ENCODE measurements around the gene SRGAP3.

Gene SRGAP3

DNA sequence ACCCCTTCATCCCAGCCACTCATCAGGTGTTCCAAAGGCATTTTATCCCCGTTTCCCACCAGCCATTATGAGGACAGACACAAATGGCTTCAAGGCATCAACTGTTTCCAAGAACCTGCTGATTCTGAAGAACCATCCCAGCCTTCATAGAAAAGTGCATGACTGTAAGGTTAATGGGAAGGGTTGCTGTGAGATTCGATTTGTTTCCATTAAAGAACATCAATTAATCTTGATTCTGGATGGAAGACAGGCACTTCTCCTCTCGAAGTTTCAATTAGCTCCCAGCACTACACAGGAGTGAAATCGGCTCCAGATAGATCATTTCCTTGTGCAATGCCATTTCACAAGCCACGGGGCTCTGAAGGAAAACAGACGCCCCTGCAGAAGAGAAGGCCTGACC, 25.8 kb downstream of the SRGAP3 start:
- no peak for DNase-seq

DNA sequence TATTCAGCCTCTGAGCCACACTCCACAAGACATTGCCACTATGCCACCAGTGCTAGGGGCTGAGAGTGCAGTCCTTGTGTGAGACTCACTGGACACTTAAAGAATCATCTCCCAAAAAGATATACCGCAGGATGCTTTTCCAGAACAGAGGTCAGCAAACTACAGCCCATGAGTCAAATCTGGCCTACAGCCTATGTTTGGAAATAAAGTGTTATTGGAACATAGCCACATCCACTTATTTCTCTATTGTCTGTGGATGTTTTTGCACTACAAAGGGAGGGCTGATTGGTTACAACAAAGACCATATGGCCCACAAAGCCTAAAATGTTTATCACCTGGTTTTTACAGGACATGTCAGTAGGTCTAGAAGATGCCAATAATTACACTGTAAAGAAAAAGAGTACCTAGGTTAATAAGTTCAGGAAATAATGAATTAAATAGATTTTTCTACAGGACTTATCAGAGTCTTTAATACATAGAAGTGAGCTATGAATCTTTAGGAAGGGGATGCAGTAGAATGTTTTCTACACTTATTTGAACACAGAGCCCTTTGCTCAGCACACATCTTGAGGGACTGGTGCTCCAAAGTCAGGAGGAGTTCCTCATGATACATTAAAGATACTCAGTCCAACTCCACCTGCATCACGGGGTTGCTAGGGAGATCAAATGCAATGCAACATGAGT, 26.3 kb downstream of the SRGAP3 start:
- no peak for DNase-seq

DNA sequence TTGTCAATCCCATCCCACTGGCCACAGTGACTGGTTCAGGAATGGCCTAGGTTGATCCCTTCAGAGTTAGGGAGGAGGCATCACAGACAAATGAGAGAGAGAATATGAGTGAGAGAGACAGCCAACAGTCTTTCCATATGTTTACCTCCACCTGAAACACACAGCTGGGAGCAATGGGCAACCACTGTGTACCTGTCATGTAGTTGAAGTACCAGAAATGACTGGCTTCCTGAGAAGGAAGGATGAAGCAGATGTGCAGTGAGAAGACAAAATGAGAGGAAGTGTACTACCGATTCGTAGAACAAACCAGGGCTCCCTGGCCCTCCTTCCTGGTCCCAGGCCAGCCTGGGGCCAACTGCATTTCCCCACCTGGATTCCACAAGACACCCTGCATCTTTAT, 27.4 kb downstream of the SRGAP3 start:
- no peak for DNase-seq

DNA sequence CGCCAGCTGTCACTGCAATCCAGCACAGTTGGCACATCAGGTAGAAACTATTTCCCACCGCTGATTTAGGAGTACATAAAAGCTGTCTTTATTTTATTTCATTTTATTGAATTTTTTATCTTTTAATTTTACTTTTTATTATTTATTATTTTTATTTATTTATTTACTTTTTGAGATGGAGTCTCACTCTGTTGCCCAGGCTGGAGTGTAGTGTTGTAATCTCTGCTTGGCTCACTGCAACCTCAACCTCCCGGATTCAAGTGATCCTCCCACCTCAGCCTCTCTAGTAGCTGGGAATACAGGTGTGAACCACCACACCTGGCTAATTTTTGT, 31.0 kb downstream of the SRGAP3 start:
- DNase-seq = no peak

DNA sequence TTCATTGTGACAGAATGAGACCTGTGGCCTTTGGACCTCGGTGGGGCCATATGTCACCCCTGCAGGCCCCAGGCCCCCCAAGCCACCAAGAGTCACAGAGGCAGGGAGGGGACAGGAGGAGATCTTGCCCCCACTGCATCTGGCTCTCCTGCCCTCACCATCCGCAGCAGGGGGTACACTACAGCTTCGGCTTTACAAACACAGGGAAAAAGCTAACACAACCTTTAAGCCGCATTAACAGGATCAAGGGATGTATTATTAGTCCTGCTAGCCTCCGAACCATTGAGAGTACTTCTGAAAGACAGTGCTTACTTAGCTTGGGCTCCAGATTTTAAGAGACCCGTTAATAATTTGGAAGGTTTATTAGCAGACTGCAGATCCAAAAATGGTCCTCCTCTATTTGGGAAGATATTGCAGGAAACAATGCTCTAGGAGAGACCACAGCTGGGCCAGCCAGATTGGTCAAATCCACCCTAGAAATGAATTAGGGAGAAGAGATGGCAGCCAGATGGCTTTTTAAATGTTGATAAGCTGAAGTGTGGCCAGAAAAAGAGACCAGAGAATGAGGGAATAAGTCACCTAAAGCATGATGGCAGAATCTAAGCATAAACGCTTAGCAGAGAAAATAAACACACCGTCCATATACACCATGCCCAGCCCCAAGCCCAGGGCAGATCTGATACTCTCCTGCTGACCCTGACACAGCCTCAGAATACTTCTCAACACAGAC, 31.5 kb downstream of the SRGAP3 start:
- no peak for DNase-seq

DNA sequence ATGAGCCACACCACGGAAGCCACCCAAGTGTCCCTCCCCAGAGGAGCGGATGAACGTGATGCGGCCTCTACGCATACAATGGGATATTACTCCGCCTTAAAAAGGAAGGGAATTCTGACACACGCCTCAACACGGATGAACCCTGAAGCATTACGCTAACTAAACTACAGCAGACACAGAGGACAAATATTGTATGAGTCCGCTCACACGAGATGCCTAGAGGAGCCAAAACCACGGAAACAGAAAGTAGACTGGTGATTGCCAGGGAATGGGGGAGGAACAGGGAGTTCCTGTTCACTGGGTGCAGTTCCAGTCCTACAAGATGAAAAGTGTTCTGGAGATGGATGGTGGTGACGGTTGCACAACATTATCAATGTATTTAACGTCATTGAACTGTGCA, 32.7 kb downstream of the SRGAP3 start:
- no peak for DNase-seq

DNA sequence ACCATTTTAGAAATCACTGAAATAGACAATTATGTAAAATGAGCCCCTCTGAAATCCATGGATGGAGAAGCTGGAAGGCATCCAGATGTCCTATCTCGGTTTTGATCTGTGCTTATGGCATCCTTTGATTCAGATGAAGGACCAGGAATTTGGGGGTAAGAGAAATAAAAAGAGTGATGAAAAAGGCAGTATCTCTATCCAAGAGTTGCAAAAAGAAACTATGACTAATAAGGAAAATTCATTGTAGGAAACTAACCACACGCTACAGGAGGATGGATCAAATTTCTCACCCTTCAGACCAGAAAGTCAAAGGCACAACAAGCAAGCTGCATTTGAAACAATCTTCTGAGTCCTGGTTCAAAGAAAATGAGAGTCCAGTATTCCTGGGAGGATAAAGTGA, 34.8 kb downstream of the SRGAP3 start:
- no peak for DNase-seq

DNA sequence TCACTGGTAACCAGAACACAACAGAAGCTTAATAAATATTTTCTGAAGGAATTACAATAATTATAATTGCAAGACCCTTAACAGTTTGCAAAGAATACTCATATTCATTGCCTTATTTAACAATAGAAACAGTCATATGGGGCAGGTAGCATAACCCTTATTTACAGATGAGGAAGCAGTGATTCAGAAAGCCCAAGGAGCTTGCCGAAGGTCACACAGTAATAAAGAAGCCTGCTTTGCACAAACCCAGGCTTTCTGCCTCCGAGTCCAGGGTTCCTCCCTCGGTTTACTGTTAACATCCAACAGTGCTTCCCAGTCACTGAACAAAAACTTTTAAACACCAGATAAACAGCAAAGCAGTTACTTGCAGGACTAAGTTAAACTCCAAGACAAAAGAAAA, 35.3 kb downstream of the SRGAP3 start:
- no peak for DNase-seq

DNA sequence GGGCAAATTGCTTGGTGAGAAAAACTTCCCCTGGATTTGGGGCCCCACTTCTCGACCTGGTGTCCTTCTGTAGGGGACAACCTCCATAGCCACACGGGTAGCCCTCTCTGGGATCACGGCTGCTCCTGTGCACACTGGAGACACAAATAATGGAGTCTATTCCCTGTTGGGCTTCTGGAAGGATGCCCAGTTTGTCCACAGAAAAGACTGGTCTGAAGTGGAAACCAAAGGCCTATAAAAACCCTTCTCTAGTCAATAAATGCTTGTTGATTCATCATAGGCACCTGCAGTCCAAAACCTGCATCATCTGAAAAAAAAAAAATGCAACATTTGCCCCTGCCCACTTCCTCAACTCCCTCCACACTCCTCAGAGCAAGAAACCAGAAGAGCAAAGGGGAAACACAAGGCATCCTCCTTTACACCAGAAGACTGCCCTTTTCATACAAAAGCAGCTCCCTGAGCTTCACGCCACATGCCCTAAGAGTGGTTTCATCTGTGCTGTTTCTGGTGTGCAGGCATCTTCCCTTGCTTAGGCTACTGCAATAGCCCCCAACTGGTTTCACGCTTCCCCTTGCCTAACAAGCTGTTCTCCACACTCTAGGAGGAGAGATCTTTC, 36.3 kb downstream of the SRGAP3 start:
- DNase-seq = no peak

DNA sequence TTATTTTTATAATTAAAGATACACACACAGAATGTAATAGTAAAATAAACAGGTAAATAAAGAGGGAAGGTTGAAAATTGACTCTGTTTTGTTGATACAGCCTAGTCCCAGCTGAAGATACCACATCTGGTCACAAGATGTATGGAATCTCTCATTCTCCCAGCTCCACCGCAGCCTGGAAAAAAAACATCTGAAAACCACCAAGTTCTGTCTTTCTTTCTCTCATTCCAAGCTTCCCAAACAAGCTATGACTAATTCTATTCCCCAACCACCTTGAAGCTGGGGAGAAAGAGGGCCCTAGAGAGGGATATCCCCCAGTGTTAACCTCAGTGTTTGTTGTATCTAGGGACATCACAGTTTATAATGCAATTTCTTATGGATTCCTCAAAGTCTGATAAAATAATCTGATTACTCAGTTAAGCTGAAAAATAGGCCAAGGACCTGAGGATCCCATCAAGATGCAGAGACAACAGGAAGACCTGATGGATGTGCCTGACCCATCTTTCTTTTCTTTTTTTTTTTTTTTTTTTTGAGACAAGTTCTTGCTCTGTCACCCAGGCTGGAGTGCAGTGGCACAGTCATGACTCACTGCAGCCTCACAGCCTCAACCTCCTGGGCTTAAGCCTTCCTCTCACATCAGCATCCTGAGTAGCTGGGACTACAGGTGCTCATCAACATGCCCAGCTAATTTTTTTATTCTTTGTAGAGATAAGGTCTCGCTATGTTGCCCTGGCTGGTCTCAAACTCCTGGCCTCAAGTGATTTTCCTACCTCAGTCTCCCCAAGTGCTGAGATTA, 38.1 kb downstream of the SRGAP3 start:
- no peak for DNase-seq

DNA sequence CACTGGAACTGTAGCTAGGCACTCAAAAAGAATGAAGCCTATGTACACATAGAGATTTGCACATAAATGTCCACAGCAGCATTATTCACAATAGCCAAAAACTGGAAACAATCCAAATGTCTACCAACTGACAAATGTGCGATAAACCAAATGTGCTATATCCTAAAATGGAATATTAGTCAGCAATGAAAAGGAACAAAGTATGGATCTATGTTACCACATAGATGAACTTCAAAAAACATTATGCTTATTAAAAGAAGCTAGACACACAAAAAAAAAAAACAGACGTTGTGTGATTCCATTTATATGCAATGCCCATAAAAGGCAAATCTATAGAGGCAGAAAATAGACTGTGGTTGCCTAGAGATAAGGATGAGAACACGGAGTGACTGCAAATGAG, 39.7 kb downstream of the SRGAP3 start:
- no peak for DNase-seq

DNA sequence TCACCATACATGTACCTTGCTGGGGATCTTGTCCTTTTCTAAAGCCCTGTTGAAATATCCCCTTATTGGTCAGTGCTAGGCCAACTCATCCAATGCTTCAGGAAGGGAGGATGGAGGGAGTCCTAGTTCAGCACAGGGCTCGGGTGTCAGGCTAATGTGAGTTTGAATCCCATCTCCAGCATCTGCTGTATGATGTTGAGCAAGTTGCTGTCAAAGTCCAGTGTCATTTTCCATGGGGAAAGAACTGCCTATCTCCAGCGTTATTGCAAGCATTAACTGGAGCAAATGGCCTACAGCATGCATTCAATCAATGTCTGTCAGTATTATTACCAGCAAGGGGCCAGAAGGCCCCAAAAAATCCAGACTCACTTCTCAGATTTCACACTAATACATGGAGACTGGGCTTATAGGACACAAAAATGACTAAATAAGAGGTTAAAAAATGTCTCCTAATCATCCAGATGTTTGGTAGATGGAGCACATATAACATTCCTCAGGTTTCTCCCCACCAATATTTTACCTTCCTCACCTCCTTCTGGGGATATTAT, 40.8 kb downstream of the SRGAP3 start:
- DNase-seq = no peak

DNA sequence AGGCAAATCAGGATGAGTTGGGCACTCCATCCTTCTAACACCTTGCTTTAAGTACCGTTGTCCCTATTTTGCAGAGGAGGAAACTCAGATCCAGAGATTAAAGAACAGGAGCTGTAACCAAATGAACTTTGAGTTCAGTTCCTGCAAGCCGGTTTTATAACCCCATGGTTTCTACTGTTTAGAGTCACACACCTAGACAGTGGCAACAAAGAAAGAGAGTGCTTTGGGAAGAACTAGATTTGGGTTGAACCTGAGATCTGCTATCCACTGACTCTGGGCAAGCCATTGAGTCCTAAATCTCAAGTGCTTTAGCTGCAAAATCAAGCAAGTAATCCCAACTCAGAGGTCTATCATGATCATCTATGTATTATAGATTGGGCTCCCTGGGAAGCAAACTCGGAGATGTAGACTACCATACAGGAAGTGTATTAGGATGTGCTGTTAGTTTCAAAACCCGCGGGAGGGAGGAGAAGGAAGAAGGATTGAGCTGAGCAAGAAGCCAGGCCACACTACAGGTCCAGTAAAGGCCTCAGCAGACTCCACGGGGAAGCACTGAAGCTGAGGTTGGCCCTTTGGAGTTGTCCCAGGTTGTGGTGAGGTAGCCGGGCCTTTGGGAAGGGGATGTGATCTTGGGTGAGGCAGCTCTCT, 42.2 kb downstream of the SRGAP3 start:
- DNase-seq = no peak

DNA sequence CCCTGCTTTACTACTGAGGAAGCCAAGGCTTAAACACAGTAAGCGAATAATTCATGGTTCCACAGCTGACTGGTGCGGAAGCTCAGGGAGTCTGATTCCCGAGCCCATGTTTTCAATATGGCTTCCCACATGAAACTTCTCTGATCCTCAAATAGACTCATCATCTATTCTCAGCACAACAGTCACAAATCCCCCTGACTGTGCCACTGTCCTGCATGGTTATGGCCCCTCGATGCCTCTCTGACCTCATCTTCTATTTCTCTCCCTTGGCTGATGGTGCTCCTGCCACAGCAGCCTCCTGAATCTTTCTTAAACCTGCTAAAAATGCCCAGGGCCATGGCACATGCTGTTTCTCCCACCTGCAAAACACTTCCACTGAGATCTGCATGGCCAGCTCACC, 43.2 kb downstream of the SRGAP3 start:
- DNase-seq = no peak

DNA sequence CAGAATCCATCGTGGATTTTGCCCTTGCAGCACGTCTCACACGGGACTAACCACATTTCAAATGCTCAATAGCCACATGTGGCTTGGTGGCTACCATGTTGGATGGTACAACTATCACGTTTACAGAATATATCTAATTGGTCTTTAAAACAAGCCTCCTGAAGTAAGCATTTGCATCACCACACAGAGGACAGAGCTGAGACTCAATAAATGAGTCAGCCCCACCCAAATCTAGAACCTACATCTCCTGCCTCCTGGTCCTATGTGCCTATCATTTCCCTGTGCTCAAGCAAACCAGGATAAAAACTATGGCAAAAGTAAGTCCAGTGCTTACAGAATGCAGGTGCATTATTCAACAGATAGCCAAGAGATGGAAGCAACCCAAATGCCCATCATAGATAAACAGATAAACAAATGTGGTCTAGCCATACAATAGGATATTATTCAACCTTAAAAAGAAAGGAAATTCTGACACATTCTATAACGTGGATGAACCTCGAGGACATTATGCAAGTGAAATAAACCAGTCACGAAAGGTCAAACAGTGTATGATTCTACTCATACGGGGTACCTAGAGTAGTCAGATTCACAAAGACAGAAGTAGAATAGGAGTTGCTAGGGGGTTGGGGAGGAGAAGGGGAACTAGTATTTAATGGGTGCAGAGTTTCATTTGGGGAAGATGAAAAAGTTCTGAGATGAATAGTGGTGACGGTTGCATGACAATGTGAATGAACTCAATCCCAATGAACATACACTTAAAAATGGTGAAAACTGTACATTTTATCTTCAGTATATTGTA, 43.9 kb downstream of the SRGAP3 start:
- DNase-seq = no peak

DNA sequence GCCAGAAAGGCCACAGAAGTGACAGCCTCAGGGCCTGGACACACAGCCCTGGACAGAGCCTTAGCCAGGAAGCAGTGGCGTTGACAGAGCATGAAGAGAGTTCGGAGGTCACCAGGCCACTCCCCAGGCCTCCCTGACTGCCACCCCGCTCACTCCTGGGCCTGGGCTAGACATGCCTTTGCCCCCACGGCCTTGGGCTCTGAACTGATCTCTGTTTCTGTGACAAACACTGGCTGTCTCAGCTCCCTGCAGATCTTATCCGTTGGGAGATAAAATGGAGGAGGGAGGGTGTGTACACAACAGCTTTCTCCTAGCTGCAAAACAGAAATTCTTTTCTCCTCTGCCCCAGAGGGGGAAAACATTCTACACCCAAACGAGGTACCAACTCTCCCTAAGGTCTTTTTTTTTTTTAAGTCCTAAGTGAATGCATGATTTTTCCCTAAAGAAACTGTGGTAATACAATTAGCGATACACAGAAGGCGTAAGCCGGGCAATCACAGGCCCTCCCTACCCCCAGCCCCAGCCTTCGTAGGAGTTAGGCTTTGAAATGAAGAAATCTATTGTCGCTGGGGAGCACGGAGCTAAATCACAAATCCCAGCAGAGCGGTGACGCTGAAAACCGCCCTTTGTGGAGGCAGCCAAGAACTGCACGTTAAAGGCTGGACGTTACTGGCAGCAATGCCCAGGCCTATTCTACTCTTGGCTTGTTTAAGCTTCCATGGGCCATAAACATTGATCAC, 45.0 kb downstream of the SRGAP3 start:
- DNase-seq = no peak

DNA sequence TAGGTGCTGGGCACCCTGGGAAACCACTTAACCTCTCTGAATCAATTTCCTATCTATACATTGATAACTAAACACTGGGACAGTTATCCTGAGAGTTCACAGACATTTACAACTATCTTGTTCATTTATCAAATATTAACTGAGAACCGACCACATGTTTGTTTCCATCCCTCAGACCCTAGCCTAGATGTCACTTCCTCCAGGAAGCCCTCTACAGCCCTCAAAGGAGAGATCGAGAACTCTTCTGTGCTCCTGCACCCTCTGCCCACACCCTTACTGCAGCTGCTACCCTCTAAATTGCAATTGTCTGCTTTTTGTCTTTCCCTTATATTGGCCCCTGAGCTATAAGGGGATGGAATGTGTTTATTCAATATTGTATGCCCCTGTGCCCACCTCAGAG, 46.1 kb downstream of the SRGAP3 start:
- DNase-seq = no peak

DNA sequence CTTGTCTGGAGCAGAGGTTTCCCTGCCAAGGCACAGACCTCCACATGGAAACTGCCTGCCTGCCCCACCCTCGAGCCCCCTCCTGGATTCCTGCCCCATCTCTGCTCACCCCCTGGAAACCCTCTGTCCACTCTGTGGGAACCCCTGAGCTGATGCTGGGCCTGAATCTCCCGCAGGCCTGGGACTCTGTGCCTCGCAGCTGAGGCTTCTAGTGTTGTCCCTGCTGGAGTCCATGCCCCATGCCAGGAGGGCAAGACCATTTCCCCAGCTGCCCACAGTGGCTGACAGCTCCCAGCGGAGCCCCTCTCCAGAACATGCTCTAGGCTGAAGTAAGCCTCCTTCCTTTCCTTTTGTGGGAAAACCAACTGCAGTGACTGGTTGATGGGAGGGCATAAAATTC, 46.9 kb downstream of the SRGAP3 start:
- no peak for DNase-seq

DNA sequence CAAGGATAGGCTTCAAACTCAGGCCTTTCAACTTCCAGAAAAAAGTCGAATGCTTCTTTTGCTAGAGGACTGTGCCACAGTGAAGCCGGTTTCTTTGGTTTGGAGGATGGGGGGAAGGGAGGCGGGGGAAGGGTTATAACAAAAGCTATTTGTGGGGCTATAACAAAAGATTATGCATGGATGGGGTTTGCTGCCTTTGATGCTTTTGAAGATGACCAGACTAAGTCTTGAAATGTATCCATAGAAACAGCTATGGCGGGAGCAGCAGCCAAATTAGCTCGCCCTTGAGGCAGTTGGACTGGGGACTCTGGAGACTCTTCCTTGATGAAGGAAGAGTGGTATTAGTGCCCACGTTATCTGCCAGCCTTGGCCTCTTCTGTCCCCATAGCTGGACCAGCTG, 47.5 kb downstream of the SRGAP3 start:
- DNase-seq = no peak

DNA sequence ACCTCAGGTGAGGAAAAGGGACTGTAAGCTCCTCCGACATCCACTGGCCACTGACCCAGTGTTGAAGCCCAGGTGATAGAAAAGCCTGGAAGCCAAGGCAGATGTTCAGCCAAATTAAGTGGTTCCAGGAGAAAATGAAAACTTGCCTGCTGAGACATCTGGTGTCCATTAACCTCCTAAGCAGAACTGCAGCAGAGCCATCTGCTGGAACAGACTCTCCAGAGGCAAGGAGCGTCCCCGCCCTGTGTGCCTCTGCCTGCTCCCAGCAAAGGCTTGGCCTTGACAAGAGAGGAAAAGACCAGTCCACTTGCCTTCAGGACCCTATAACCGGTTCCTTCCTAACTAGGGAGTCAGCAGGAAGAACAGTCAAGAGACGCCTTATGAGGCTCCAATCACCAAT, 48.2 kb downstream of the SRGAP3 start:
- no peak for DNase-seq

DNA sequence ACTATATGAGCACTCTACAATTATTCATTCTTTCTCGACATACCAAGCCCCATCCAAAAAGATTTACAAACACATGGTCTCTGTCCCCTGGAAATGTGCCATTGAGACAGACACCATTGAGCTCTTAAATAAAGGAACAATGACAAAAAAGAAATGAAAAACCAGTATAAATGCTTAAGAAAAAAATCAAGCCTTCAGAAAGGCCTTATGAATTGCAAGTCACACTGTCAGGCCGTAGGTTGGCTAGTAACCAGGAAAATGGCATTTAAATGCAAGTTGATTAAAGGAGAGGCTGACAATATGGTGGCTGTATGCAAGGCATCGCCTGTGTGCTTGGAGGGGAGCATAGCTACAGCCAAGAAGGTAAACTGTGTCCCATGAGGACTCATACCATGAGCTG, 49.7 kb downstream of the SRGAP3 start:
- no peak for DNase-seq

Data from SW 1271 (cell line).